Measurements from ENCODE around the gene PTS.
A peak's percentile ranks its signal among the peaks of the same experiment; 100 is the strongest.
"Not testable (repeated sequence)": the region's sequence is repeated elsewhere in the genome, so short reads cannot be mapped to it uniquely, and the experiment has no call there.

The PTS gene

DNA sequence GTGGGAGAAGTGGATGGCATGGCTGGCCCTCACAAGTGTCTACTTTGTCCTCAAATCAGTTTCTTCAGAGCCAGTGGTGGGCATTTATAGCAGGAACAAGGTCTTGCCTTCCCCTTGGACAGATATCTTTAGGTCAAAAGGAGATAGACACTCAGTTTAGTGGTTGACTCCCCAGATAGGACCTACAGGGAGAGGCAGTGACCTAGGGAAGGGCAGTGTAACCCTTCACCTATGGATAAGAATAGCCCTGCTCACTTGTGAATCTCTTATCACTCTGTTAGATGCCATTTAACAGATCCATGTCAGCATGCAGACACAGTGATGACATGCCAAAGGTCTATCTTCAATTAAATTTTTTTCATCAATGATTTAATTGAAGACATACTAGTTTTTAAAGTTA, 39.9 kb upstream of the PTS start:
- TF ChIP-seq, protein P1, sequence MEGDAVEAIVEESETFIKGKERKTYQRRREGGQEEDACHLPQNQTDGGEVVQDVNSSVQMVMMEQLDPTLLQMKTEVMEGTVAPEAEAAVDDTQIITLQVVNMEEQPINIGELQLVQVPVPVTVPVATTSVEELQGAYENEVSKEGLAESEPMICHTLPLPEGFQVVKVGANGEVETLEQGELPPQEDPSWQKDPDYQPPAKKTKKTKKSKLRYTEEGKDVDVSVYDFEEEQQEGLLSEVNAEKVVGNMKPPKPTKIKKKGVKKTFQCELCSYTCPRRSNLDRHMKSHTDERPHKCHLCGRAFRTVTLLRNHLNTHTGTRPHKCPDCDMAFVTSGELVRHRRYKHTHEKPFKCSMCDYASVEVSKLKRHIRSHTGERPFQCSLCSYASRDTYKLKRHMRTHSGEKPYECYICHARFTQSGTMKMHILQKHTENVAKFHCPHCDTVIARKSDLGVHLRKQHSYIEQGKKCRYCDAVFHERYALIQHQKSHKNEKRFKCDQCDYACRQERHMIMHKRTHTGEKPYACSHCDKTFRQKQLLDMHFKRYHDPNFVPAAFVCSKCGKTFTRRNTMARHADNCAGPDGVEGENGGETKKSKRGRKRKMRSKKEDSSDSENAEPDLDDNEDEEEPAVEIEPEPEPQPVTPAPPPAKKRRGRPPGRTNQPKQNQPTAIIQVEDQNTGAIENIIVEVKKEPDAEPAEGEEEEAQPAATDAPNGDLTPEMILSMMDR (IDR thresholded peaks at IDR 0.05; ENCODE audit: insufficient read depth, missing control alignments), result no peak
- FAIRE-seq (no peak), DNase-seq (ENCODE audit: insufficient read length, low spot score) (no peak)

DNA sequence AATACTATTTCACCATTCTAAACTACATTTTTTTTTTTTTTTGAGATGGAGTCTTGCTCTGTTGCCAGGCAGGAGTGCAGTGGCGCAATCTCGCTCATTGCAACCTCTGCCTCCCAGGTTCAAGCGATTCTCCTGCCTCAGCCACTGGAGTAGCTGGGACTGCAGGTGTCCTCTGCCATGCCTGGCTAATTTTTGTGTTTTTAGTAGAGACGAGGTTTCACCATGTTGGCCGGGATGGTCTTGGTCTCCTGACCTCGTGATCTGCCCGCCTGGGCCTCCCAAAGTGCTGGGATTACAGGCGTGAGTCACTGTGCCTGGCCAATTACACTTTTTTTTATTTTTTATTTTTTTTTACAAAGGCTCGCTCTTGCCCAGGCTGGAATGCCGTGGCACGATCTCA, 31.1 kb upstream of the PTS start:
- not testable (repeated sequence) for DNase-seq (ENCODE audit: insufficient read length, low spot score); FAIRE-seq

DNA sequence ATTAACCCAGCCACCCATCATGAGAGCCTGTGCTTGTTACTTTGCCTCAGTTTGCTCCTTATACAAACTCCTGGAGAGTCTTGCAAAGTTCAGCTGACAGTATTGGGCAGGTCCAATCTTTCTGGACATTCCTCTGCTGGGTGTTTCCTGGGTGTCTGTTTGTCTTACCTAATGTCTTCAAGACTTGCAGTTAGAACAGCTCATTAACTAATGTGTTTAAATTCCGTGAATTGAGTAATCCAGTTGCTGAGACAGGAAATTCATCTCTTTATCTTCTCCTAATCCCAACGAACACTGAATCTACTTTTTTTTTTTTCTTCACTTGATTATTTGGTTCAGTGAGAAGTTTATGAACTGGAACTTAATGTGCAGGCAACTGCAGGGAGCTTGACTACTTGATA, 30.3 kb upstream of the PTS start:
- TF ChIP-seq, protein P1 (IDR thresholded peaks at IDR 0.05; ENCODE audit: insufficient read depth, missing control alignments), result no peak
- no peak for DNase-seq (ENCODE audit: insufficient read length, low spot score)

DNA sequence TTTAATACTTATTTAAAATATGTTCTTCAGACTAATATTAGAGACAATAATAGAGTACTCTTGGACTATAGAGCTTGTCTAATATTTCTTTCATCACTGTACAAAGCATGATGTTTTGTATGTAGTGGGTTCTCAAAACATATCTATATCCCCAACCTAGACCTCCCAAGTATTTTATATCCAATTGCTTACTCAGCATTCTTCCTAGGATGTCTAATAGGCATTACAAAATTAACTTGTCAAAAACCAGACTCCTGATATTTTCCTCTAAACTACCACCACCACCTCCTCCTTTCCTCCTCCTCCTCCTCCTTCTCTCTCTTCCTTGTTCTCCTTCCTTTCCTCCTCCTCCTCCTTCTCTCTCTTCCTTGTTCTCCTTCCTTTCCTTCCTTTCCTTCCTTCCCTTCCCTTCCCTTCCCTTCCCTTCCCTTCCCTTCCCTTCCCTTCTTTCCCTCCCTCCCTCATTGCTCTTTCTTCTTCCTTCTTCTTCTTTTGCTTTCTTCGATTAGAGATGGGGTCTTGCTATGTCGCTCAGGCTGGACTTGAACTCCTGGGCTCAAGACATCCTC, 29.6 kb upstream of the PTS start:
- FAIRE-seq, result no peak
- DNase-seq (ENCODE audit: insufficient read length, low spot score), result no peak
- TF ChIP-seq, protein P1 (IDR thresholded peaks at IDR 0.05; ENCODE audit: insufficient read depth, missing control alignments), result no peak

More for the DNA sequence above, 30.3 kb upstream of the PTS start:
- peak; percentile 44 for FAIRE-seq

DNA sequence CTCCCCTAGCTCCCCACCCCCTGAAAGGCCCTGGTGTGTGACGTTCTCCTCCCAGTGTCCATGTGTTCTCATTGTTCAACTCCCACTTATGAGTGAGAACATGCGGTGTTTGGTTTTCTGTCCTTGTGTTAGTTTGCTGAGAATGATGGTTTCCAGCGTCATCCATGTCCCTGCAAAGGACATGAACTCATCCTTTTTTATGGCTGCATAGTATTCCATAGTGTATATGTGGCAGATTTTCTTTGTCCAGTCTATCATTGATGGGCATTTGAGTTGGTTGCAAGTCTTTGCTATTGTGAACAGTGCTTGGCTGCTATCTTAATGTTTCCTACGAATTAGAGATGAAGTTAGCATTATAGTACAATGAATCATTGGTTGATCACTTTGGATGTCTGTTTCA, 27.1 kb upstream of the PTS start:
- not testable (repeated sequence) for DNase-seq (ENCODE audit: insufficient read length, low spot score); FAIRE-seq

DNA sequence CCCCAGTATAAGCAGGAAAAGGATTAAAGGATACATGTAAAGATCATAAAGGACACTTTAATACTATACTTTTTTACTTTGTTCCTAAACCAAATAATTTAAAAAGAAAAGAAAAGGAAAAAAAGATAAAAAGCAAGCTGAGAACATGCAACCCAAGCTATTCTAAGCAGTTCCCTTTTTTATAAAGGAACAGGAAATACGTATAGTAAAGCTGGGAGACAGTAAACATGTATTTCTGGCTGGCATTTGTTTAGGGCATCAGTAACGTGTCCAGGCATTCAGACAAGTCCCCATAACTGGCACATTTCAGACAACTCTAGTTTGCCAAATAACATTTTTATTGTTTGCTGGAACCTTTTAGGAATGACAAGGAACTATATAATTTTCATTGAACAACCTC, 26.0 kb upstream of the PTS start:
- FAIRE-seq (no peak), DNase-seq (ENCODE audit: insufficient read length, low spot score) (no peak)
- TF ChIP-seq, protein P1 (IDR thresholded peaks at IDR 0.05; ENCODE audit: insufficient read depth, missing control alignments), result no peak

DNA sequence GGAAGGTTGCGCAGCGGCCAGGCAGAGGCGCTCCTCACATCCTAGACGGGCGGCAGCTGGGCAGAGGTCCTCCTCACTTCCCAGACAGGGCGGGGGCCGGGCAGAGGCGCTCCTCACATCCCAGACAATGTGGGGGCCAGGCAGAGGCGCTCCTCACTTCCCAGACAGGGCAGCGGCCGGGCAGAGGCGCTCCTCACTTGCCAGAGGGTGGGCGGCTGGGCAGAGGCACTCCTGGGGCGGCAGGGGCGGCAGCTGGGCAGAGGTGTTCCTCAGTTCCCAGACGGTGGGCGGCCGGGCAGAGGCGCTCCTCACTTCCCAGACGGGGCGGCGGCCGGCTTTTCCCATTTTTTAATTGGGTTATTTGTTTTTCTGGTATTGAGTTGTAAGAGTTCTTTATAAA, 20.2 kb upstream of the PTS start:
- TF ChIP-seq, protein P1 (IDR thresholded peaks at IDR 0.05; ENCODE audit: insufficient read depth, missing control alignments), result no peak
- FAIRE-seq, result no peak

DNA sequence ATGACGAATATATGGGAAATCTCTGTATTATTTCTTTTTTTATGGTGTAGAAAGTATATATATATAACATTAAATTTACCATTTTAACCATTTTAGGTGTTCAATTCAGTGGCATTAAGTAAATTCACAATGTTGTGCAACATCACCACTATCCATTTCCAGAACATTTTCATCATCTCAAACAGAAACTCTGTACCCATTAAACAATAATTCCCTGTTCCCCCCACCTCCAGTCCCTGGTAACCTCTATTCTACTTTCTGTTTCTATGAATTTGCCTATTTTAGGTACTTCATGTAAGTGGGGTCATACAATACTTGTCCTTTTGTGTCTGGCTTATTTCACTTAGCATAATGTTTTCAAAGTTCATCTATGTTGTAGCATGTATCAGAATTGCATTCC, 15.3 kb upstream of the PTS start:
- DNase-seq (ENCODE audit: insufficient read length, low spot score) (no peak), FAIRE-seq (no peak)
- TF ChIP-seq, protein P1 (IDR thresholded peaks at IDR 0.05; ENCODE audit: insufficient read depth, missing control alignments), result no peak

More for the DNA sequence above, 20.2 kb upstream of the PTS start:
- DNase-seq (ENCODE audit: insufficient read length, low spot score), result no peak

All from D721Med (cell line).